Peyer's patch (tissue), 4 donors: Measurements from ENCODE around the gene FLRT3. TPM values are rescaled to one million over a fixed set of nuclear protein-coding genes. Genes with fewer than 3 reads are reported as not detected.

Experiments used
- DNase-seq, 3 donors: peaks; one replicate each; pipeline ENCODE4 v3.0.0-alpha.2; 2017 to 2019
- H3K27ac ChIP-seq, 4 donors: fragments of 200-600 bp; sonication (generic); one replicate each; pipeline ENCODE4 v1.5.1; 2016 to 2019
- H3K27me3 ChIP-seq, 2 donors: fragments of 200-600 bp; sonication (generic); one replicate each; pipeline ENCODE4 v1.5.1; 2019
- H3K36me3 ChIP-seq, 3 donors: fragments of 200-600 bp; sonication (generic); one replicate each; pipeline ENCODE4 v1.5.1; 2016 to 2019
- H3K4me1 ChIP-seq, 4 donors: fragments of 200-600 bp; sonication (generic); one replicate each; pipeline ENCODE4 v1.5.1; 2016 to 2019
- H3K4me3 ChIP-seq, 4 donors: fragments of 200-600 bp; sonication (generic); 1 replicate in 3 of 4; 2 replicates in 1 of 4; pipeline ENCODE4 v1.5.1; 2016 to 2019; ENCODE audit warnings: mild to moderate bottlenecking in 1 of 4
- H3K9me3 ChIP-seq, 4 donors: fragments of 200-600 bp; sonication (generic); one replicate each; pipeline ENCODE4 v1.5.1; 2016 to 2019; ENCODE audit warnings: mild to moderate bottlenecking in 1 of 4
- CTCF ChIP-seq, 6 experiments: fragments of 450-650 bp in 4 of 6; fragments of 200-600 bp in 2 of 6; sonication (generic) in 1 of 6; IDR thresholded peaks; one replicate each; pipeline ENCODE4 v1.5.1; 2017 to 2019; ENCODE audit warnings: antibody characterized with exemption in 6 of 6, mild to moderate bottlenecking in 3 of 6, moderate library complexity in 1 of 6
- POLR2A ChIP-seq, 2 donors: fragments of 450-650 bp; IDR thresholded peaks; one replicate each; pipeline ENCODE4 v1.5.1; 2017; ENCODE audit warnings: antibody characterized with exemption in 2 of 2, mild to moderate bottlenecking in 2 of 2, moderate library complexity in 2 of 2
- total RNA-seq, 4 donors: library from RNA; depleted of rRNA; stranded (reverse); fragments of >200 nt; gene quantifications; one replicate each; pipeline ENCODE4 v1.1.0, GENCODE V29; 2016

The FLRT3 gene
- total RNA-seq, 4 donors from 2014 or later, result 1.1 to 8.8 (median 3.9) TPM; not detected in 1

GRCh38 chr20:14319704-14320103, 17.7 kb downstream of the FLRT3 start:
- H3K4me3 ChIP-seq, result no peak overlapping the region
- no peaks in the 10 kb centered on the region for H3K9me3 ChIP-seq
- no peak overlapping the region for H3K27ac ChIP-seq
- no peak for DNase-seq
- no peaks in the 10 kb centered on the region for H3K4me1 ChIP-seq
- H3K27me3 ChIP-seq, result no peaks in the 10 kb centered on the region
- TF ChIP-seq CTCF (IDR thresholded peaks at IDR 0.05) (no peak), POLR2A (IDR thresholded peaks at IDR 0.05) (no peak)
- H3K36me3 ChIP-seq, result no peaks in the 10 kb centered on the region

GRCh38 chr20:14313341-14314020, 23.9 kb downstream of the FLRT3 start:
- DNase-seq, result no peak
- H3K36me3 ChIP-seq, result no peaks in the 10 kb centered on the region
- H3K4me1 ChIP-seq, result no peaks in the 10 kb centered on the region
- no peak for TF ChIP-seq POLR2A (IDR thresholded peaks at IDR 0.05)
- TF ChIP-seq CTCF (IDR thresholded peaks at IDR 0.05), result no peak
- H3K27me3 ChIP-seq, result no peaks in the 10 kb centered on the region
- H3K9me3 ChIP-seq, result no peaks in the 10 kb centered on the region
- no peak overlapping the region for H3K4me3 ChIP-seq
- no peak overlapping the region for H3K27ac ChIP-seq

GRCh38 chr20:14312001-14312400, 25.4 kb downstream of the FLRT3 start:
- Histone ChIP-seq H3K27ac (no peak overlapping the region), H3K36me3 (no peaks in the 10 kb centered on the region), H3K9me3 (no peaks in the 10 kb centered on the region), H3K4me3 (no peak overlapping the region), H3K4me1 (no peaks in the 10 kb centered on the region), H3K27me3 (no peaks in the 10 kb centered on the region)
- TF ChIP-seq CTCF (IDR thresholded peaks at IDR 0.05) (no peak), POLR2A (IDR thresholded peaks at IDR 0.05) (no peak)
- no peak for DNase-seq

- Histone ChIP-seq H3K9me3 (no peaks in the 10 kb centered on the region), H3K27me3 (no peaks in the 10 kb centered on the region), H3K36me3 (no peaks in the 10 kb centered on the region), H3K4me1 (no peaks in the 10 kb centered on the region), H3K27ac (no peak overlapping the region), H3K4me3 (no peak overlapping the region)
- TF ChIP-seq CTCF (IDR thresholded peaks at IDR 0.05) (no peak), POLR2A (IDR thresholded peaks at IDR 0.05) (no peak)
- no peak for DNase-seq
These were observed 26.3 kb downstream of the FLRT3 start for GRCh38 chr20:14310977-14311627.

- Histone ChIP-seq H3K27me3 (no peaks in the 10 kb centered on the region), H3K4me1 (no peaks in the 10 kb centered on the region), H3K9me3 (no peaks in the 10 kb centered on the region), H3K27ac (no peak overlapping the region), H3K36me3 (no peaks in the 10 kb centered on the region), H3K4me3 (no peak overlapping the region)
- DNase-seq, result no peak
- TF ChIP-seq CTCF (IDR thresholded peaks at IDR 0.05) (no peak), POLR2A (IDR thresholded peaks at IDR 0.05) (no peak)
These were observed 29.5 kb downstream of the FLRT3 start for GRCh38 chr20:14307956-14308355.
